IgD-negative memory B cell (primary cell): ENCODE data around the gene TBL1XR1. TPM values are rescaled to one million over a fixed set of nuclear protein-coding genes. Genes with fewer than 3 reads are reported as not detected.

Source experiments
- H3K27ac Mint-ChIP-seq, 3 donors: one replicate each; pipeline ENCODE4 v1.8.0; 2020 to 2022; ENCODE audit warnings: mild to moderate bottlenecking in 3 of 3, mixed read lengths in 3 of 3, moderate library complexity in 1 of 3
- H3K27me3 Mint-ChIP-seq: one replicate; pipeline ENCODE4 v1.8.0; 2021; ENCODE audit warnings: mixed read lengths
- H3K36me3 Mint-ChIP-seq: one replicate; pipeline ENCODE4 v1.8.0; 2020; ENCODE audit warnings: mild to moderate bottlenecking, mixed read lengths
- H3K4me1 Mint-ChIP-seq, 3 donors: one replicate each; pipeline ENCODE4 v1.8.0; 2020 to 2022; ENCODE audit warnings: mixed read lengths in 3 of 3, mild to moderate bottlenecking in 1 of 3
- H3K4me3 Mint-ChIP-seq, 4 donors: one replicate each; pipeline ENCODE4 v1.8.0; 2020 to 2022; ENCODE audit warnings: mild to moderate bottlenecking in 4 of 4, mixed read lengths in 4 of 4, moderate library complexity in 3 of 4
- H3K9me3 Mint-ChIP-seq, 3 donors: one replicate each; pipeline ENCODE4 v1.8.0; 2020 to 2021; ENCODE audit warnings: mixed read lengths in 3 of 3, mild to moderate bottlenecking in 1 of 3
- polyA plus RNA-seq: library from polyadenylated mRNA; unstranded; fragments of 300-500 nt; fragmentation: Illumina TruSeq; gene quantifications from one replicate; pipeline ENCODE4 v1.2.3, GENCODE V29; 2021

The TBL1XR1 gene
- polyA plus RNA-seq, 1 donor from 2014 or later: 23.6 TPM

DNA sequence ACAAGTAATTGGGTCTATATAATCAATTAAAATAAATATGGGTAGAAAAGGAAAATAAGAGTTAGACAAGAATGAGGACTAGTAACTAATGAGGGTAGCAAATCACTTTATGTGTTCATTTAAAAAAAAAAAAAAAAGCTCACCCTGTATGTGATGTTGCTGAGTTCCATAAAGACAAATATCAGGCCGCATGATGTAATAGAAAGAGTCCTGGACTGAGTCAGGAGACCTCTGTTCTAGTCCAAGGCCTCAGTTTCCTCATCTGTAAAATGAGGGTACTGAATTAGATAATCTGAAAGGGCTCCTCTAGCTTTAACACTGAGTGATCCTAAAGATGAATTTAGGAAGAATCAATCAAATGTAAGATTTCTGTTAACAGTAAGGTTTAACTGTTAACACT lies 117.6 kb downstream of the TBL1XR1 start:
- peaks cover 17 to 46% (median 29%) of the 10 kb centered on the region in 3 donors for H3K4me1 Mint-ChIP-seq
- H3K27ac Mint-ChIP-seq: peak overlapping the region in 1 of 3 donors; percentile 64
- peak overlapping the region in 1 of 4 donors; percentile 3 for H3K4me3 Mint-ChIP-seq
- H3K9me3 Mint-ChIP-seq: no peaks in the 10 kb centered on the region
- H3K36me3 Mint-ChIP-seq: peaks cover 14% of the 10 kb centered on the region
- no peaks in the 10 kb centered on the region for H3K27me3 Mint-ChIP-seq

DNA sequence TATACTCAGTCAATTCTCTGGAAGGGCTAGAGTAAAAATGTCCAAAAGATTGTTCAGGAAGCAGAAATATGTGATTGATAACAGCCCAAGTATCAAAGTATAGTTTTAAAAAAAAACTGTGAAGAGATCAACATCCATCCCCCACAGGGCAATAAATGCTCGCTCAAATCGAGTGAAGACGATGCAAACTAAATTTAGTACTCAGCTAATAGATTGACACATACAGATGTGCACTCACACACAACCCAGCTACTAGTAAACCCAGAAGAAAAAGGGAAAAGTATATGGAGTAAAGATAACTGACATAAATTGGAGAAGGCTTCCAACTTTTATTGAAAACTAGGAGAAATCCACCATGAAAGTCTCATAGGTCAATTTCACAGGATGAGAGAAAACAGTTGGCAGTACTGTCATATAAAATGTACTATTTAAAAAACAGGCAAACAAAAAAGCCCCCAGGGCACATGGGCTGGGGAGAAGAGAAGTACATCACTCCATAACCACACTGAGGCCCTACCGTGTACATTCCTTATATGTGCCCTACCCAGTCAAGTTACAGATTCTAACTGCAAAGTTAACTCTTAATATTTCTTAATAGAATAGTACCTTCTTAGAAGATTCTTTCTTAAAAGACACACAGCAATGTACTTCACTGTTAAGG lies 125.7 kb downstream of the TBL1XR1 start:
- H3K4me3 Mint-ChIP-seq: no peak overlapping the region
- H3K36me3 Mint-ChIP-seq: peaks cover 13% of the 10 kb centered on the region
- no peaks in the 10 kb centered on the region for H3K9me3 Mint-ChIP-seq
- peak overlapping the region in 1 of 3 donors; percentile 4 for H3K27ac Mint-ChIP-seq
- no peaks in the 10 kb centered on the region for H3K27me3 Mint-ChIP-seq
- H3K4me1 Mint-ChIP-seq: peaks cover 20 to 48% (median 29%) of the 10 kb centered on the region in 3 donors

DNA sequence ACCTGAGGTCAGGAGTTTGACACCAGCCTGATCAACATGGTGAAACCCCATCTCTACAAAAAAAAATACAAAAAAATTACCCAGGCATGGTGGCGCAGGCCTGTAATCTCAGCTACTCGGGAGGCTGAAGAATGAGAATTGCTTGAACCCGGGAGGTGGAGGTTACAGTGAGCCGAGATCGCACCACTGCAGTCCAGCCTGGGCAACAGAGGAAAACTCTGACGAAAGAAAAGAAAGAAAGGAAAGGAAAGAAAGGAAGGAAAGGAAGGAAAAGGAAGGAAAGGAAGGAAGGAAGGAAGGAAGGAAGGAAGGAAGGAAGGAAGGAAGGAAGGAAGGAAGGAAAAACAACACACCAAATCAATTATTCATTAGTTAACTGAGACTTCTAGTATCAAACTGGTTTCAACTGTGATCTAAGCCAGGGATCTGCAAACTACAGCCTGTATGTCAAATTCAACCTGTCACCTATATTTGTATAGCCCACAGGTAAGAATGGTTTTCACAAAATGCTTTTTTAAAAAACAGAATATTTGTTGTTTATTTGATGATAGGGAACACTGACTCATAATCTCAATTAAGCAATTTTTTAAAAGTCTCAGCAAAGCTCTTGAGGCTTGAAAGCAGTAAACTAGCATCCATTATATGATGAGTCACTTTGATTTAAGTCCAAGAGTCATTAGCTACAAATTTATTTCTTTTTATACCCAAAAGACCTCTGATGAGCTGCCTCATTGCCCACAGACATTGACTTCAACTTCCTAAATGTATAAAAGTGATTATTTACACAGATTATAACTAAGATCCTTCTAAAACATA lies 127.6 kb downstream of the TBL1XR1 start:
- H3K27ac Mint-ChIP-seq: peak overlapping the region in 2 of 3 donors; percentile 18 to 48
- peaks cover 28 to 36% (median 33%) of the 10 kb centered on the region in 3 donors for H3K4me1 Mint-ChIP-seq
- H3K4me3 Mint-ChIP-seq: no peak overlapping the region
- no peaks in the 10 kb centered on the region for H3K27me3 Mint-ChIP-seq
- H3K36me3 Mint-ChIP-seq: peaks cover 11% of the 10 kb centered on the region
- H3K9me3 Mint-ChIP-seq: no peaks in the 10 kb centered on the region

DNA sequence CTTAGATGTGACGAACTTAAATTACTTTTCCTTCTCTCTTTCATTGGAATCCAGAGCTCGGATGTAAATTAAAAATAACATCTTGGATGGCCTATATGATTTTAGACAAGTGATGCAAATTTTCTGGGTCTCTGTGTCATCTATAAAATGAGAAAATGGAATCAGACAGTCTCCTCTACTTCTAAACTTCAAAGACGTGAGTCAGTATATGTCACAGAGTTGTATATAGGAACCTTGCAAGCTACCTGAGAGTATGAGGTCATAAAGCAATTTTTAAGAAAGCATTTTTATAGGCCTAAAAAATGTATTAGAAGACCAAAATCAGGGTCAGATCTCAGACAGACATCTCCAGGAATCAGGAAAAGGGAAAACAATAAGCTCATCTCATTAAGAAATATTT lies 128.3 kb downstream of the TBL1XR1 start:
- peaks cover 26 to 36% (median 35%) of the 10 kb centered on the region in 3 donors for H3K4me1 Mint-ChIP-seq
- no peak overlapping the region for H3K4me3 Mint-ChIP-seq
- no peak overlapping the region for H3K27ac Mint-ChIP-seq
- peaks cover 7% of the 10 kb centered on the region for H3K36me3 Mint-ChIP-seq
- H3K27me3 Mint-ChIP-seq: no peaks in the 10 kb centered on the region
- H3K9me3 Mint-ChIP-seq: no peaks in the 10 kb centered on the region

DNA sequence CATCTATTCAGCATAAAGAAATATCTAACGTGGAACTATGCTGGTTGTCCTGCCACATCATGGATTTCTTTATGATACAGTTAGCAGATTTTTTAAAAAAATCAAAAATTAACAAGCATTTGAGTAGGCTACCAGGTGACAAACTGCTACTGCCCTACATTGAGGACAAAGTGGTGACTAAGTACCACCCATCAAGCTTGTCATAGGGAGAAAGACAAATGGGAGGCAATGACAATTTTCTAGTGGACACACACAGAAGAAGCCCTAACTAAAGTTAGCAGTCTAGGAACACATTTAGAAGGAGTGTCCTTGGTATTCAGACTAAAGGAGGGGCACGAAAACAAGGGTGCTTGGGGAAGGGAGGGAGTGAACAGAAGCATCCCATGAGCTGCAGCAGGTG lies 131.2 kb downstream of the TBL1XR1 start:
- H3K27ac Mint-ChIP-seq: no peak overlapping the region
- H3K4me1 Mint-ChIP-seq: peaks cover 36 to 50% (median 40%) of the 10 kb centered on the region in 3 donors
- no peaks in the 10 kb centered on the region for H3K27me3 Mint-ChIP-seq
- no peak overlapping the region for H3K4me3 Mint-ChIP-seq
- no peaks in the 10 kb centered on the region for H3K9me3 Mint-ChIP-seq
- peaks cover 2% of the 10 kb centered on the region for H3K36me3 Mint-ChIP-seq

DNA sequence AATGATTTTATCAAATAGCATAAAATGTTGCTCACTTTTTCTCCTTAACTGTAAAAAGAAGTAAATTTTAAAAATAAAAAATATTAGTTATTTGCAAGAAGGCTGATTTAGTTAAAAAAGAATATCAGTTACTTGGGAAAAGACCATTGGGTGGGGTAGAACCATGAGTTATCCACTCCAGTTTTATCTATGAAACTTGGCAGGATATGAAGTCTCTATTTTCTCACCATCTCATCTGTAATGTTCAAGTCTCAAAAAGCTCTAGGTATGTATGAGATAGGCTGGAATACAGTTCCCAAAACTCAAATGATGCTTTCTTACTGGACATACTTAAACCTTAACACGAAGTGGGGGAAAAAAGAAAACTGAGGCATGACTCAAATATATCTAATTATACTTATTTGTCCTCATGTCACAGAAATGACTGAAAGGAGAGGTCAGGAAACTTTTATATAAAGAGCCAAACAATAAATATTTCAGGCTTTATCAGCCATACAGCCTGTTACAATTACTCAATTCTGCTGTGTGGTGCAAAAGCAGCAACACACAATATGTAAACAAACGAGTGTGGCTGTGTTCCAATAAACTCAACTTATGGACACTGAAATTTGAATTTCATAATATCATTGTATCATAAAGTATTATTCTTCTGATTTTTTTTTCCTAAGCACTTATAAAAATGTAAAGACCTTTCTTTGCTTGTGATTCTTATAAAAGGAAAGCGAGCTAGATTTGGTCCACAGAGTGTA lies 131.8 kb downstream of the TBL1XR1 start:
- Mint-ChIP-seq H3K27me3 (no peaks in the 10 kb centered on the region), H3K27ac (no peak overlapping the region), H3K9me3 (no peaks in the 10 kb centered on the region), H3K36me3 (peaks cover 2% of the 10 kb centered on the region), H3K4me3 (no peak overlapping the region), H3K4me1 (peaks cover 37 to 52% (median 41%) of the 10 kb centered on the region in 3 donors)

DNA sequence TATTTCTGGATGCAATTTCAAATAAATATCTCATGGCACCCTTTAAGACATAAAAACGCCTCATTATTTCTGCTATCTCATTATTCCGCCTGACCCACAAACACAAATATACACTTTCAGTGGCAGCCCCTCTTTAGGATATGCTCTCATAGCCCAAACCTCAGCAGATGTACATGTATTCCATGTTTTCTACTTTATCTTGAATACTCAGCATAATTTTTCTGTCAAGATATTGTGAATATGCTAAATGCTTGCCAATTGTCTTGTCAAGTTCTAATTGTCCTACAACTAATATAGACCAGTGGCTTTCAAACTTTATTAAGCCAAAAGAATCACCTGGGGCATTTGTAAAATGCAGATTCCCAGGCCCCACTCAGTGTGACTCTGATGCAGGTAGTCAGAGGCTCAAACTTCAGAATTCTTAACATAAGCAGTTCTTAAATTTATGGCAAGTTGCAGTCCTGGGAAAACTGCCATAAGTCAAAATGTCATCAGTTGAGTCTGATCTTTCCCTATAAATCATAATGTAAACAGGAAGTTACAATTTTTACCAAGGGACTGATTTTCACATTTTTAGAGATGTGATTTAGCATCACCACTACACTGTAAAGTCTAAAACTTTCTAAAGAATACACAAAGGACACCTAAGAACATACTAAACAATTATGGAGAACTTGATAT lies 135.1 kb downstream of the TBL1XR1 start:
- no peaks in the 10 kb centered on the region for H3K36me3 Mint-ChIP-seq
- H3K27ac Mint-ChIP-seq: no peak overlapping the region
- H3K4me3 Mint-ChIP-seq: no peak overlapping the region
- H3K27me3 Mint-ChIP-seq: no peaks in the 10 kb centered on the region
- H3K4me1 Mint-ChIP-seq: peaks cover 31 to 36% (median 31%) of the 10 kb centered on the region in 3 donors
- no peaks in the 10 kb centered on the region for H3K9me3 Mint-ChIP-seq

DNA sequence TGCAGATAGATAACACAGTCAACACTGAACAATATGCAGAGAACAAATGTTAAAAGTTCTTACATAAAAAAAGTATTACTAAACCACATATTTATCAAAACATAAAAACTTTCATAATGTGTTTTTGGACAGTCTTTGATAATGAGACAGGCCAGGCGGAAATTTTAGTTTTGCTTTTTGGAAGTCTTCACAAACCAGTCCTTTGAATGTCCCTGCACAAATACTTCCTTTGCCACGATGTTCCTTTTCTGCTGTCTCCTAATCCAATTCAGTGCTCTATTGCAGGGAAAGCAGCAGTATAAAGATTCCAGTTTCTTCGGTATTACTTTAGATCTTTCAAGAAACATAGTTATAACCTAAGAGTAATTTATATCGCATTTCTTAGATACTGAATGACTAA lies 135.9 kb downstream of the TBL1XR1 start:
- Mint-ChIP-seq H3K27ac (no peak overlapping the region), H3K4me1 (peaks cover 25 to 34% (median 27%) of the 10 kb centered on the region in 3 donors), H3K36me3 (no peaks in the 10 kb centered on the region), H3K4me3 (no peak overlapping the region), H3K9me3 (no peaks in the 10 kb centered on the region), H3K27me3 (no peaks in the 10 kb centered on the region)

DNA sequence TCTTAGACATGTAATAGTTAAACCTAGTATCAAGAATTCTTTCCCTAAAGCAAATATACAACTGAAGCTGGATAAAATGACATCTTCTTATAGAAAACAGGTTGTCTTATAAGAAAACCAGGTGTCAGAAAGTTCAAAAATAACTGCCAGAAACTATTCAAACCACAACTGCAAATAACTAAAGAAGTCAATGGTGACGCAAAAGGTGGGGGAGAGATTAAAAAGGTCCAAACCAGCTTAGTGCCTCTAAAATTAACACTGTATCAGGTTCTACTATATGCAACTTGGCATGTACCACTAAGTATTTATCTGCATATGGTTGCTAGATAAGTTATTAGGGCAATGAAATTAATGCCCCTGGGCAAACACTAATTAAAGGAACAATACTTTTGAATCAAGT lies 136.8 kb downstream of the TBL1XR1 start:
- Mint-ChIP-seq H3K4me1 (peaks cover 24 to 30% (median 25%) of the 10 kb centered on the region in 3 donors), H3K4me3 (no peak overlapping the region), H3K27me3 (no peaks in the 10 kb centered on the region), H3K9me3 (no peaks in the 10 kb centered on the region), H3K36me3 (no peaks in the 10 kb centered on the region), H3K27ac (no peak overlapping the region)

DNA sequence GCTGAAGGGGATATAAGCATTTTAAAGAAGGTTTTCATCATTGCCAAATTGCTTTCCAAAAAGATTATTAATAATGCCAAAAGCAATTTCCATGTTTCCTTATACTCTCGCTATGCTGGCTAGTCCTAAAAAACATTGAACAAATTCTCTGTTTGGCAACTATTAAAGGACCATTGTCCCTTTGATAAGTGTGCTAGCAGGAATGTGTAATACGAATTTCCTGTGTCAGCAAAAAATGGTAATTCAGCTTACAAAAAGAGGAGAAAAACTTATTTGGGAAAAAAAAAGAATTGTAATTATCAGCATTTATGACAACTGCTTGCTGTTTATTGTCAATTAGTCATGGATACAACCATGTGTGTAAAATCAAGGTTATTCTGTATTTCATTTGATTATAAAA lies 138.6 kb downstream of the TBL1XR1 start:
- no peak overlapping the region for H3K27ac Mint-ChIP-seq
- H3K27me3 Mint-ChIP-seq: no peaks in the 10 kb centered on the region
- no peaks in the 10 kb centered on the region for H3K9me3 Mint-ChIP-seq
- no peaks in the 10 kb centered on the region for H3K36me3 Mint-ChIP-seq
- H3K4me3 Mint-ChIP-seq: no peak overlapping the region
- peaks cover 21 to 25% (median 21%) of the 10 kb centered on the region in 3 donors for H3K4me1 Mint-ChIP-seq

DNA sequence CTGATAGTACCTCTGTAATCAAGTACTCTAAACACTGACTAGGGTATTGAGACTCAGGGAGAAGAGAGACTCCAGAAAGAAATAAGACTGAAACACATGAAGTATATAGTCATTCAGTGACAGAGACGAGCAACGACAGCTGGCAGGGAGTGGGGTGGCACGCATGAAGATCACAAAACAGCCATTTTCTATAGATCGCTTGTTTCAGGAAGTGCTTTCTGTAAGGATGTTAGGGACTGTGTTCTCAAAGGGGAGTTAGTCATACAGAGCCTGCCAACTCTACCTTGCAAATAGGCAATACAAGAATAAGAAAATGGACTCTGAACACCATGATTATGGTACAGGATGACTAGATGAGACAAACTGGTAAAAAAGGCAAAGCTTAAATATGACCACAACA lies 139.5 kb downstream of the TBL1XR1 start:
- H3K4me3 Mint-ChIP-seq: no peak overlapping the region
- no peak overlapping the region for H3K27ac Mint-ChIP-seq
- no peaks in the 10 kb centered on the region for H3K36me3 Mint-ChIP-seq
- H3K4me1 Mint-ChIP-seq: peaks cover 19 to 21% (median 21%) of the 10 kb centered on the region in 3 donors
- H3K9me3 Mint-ChIP-seq: no peaks in the 10 kb centered on the region
- no peaks in the 10 kb centered on the region for H3K27me3 Mint-ChIP-seq

DNA sequence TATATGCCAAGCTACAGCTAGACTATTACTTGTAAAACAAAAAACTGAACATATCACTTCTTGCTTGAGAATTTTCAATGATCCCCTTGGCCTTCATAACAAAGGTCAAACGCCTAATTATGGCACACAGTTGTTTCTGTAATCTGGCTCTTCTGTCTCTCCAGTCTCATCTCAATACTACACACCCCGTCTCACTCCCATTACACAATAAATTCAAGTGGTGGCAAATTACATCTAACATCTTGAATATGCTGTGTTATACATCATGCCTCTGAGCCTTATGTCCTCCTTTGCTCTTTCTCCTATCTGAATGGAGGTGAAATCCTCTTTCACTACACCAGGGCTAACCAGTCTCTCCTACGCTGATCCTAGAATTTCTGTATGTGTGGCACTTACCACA lies 140.4 kb downstream of the TBL1XR1 start:
- Mint-ChIP-seq H3K9me3 (no peaks in the 10 kb centered on the region), H3K36me3 (no peaks in the 10 kb centered on the region)

DNA sequence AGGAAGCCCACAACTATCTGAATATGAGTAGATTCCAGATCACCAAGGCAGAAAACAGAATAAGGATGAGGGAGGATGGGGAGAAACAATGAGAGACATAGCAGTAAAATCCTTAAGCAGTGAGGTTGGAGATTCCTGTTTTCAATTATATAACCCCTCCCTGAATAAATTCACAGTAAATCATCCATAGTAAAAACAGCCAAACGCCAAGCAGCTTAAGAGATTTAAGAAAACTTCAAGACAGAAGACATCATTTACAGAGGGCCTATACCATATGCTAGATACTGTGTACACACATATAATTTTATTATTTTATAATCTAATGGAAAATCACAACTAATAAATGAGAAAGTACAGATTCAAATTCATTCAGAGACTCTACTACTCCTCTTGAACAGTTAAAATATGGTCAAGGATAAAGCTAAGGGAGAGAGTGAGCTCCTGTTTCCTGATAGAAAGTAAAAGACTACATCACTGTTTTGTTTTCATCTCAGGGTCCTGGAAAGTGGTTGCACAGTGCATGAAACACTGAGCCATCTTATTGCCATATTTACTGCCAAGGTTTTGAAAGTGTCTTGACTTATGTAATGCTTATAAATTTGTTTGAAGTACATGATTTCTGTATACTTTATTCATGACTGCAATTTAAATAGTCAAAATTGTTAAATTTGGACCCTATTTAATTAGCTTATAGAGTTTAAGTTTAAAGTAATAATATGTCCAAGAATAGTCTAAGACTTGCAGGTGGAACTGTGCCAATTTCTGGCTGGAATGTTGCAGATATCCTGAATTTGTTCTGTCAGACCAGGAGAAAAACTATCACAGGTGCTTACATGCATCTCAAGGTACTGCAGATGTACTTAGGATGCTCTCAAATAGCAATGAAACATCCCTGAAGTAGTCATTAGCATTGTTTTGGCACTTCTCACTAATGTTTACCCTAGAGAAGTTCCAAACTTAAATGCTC lies 141.4 kb downstream of the TBL1XR1 start:
- Mint-ChIP-seq H3K9me3 (no peaks in the 10 kb centered on the region), H3K27me3 (no peaks in the 10 kb centered on the region), H3K27ac (peak overlapping the region in 1 of 3 donors; percentile 36), H3K36me3 (no peaks in the 10 kb centered on the region), H3K4me3 (no peak overlapping the region), H3K4me1 (peaks cover 9 to 19% (median 12%) of the 10 kb centered on the region in 3 donors)

More for the DNA sequence above, 140.4 kb downstream of the TBL1XR1 start:
- no peaks in the 10 kb centered on the region for H3K27me3 Mint-ChIP-seq
- peaks cover 16 to 17% (median 16%) of the 10 kb centered on the region in 3 donors for H3K4me1 Mint-ChIP-seq
- no peak overlapping the region for H3K4me3 Mint-ChIP-seq
- H3K27ac Mint-ChIP-seq: no peak overlapping the region

DNA sequence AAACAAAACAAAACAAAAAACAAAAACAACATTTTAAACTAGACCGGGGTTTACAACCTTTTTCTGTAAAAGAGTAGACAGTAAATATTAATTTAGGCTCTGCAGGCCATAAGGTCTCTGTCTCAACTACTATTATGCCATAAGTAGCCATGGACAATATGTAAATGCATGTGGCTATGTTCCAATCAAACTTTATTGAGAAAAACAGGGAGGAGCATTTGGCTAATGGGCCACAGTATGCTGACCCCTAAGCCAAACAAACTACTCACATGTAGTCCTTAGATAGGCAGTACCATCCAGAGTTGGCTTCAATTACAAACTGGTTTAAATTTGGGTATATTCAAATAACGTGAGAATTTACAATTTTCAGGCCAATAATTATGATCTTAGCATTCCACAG lies 144.2 kb downstream of the TBL1XR1 start:
- H3K4me3 Mint-ChIP-seq: no peak overlapping the region
- no peaks in the 10 kb centered on the region for H3K9me3 Mint-ChIP-seq
- H3K27ac Mint-ChIP-seq: no peak overlapping the region
- peaks cover 4 to 14% (median 11%) of the 10 kb centered on the region in 3 donors for H3K4me1 Mint-ChIP-seq
- peaks cover 1% of the 10 kb centered on the region for H3K36me3 Mint-ChIP-seq
- no peaks in the 10 kb centered on the region for H3K27me3 Mint-ChIP-seq
